ENCODE measurements around the gene CDV3.

CDV3 gene

GRCh38 chr3:133608388-133608787, 34.9 kb downstream of the CDV3 start:
- no peak for DNase-seq

GRCh38 chr3:133610031-133610430, 36.5 kb downstream of the CDV3 start:
- DNase-seq = no peak

- DNase-seq = no peak
These were observed 38.0 kb downstream of the CDV3 start for GRCh38 chr3:133611534-133611933.

- no peak for DNase-seq
These were observed 46.7 kb downstream of the CDV3 start for GRCh38 chr3:133620066-133620784.

- DNase-seq = no peak
These were observed 54.3 kb downstream of the CDV3 start for GRCh38 chr3:133627789-133628188.

- no peak for DNase-seq
These were observed 55.7 kb downstream of the CDV3 start for GRCh38 chr3:133629146-133629545.

- DNase-seq = no peak
These were observed 60.0 kb downstream of the CDV3 start for GRCh38 chr3:133633439-133633838.

Measured in activated CD4-positive, alpha-beta T cell treated with anti-CD3 and anti-CD28 coated beads for 48 hours (primary cell).